NT2/D1 (cell line): ENCODE results near the gene NOX5.

Experiments used
- DNase-seq: peaks from one replicate; pipeline ENCODE4 v3.0.0-alpha.2; 2011; ENCODE audit warnings: low read depth, low spot score
- H3K27me3 ChIP-seq: 2 replicates; pipeline ENCODE4 v1.6.0; 2011; ENCODE audit warnings: mild to moderate bottlenecking; ENCODE audit not compliant: insufficient read length, insufficient read depth
- H3K36me3 ChIP-seq: 2 replicates; pipeline ENCODE4 v1.6.1; 2011; ENCODE audit warnings: mild to moderate bottlenecking, low read length, mixed read lengths; ENCODE audit not compliant: insufficient read depth, insufficient read length
- H3K4me1 ChIP-seq: 2 replicates; pipeline ENCODE4 v1.5.1; 2011; ENCODE audit not compliant: insufficient read depth, insufficient read length
- H3K4me3 ChIP-seq: 2 replicates; pipeline ENCODE4 v1.5.1; 2011; ENCODE audit warnings: low read depth; ENCODE audit not compliant: insufficient read length
- H3K9ac ChIP-seq: 2 replicates; pipeline ENCODE4 v1.6.0; 2011; ENCODE audit warnings: low read depth; ENCODE audit not compliant: insufficient read length
- H3K9me3 ChIP-seq: 2 replicates; pipeline ENCODE4 v1.5.1; 2011; ENCODE audit warnings: mild to moderate bottlenecking, low read length; ENCODE audit not compliant: insufficient read depth
- SUZ12 ChIP-seq: IDR thresholded peaks from 2 replicates; pipeline ENCODE4 v1.6.1; 2011; ENCODE audit not compliant: insufficient read length, insufficient read depth; ENCODE audit errors: extremely low read depth
- YY1 ChIP-seq: IDR thresholded peaks from 2 replicates; pipeline ENCODE4 v1.6.1; 2011; ENCODE audit not compliant: insufficient read length, insufficient read depth
- ZNF274 ChIP-seq: IDR thresholded peaks from 2 replicates; pipeline ENCODE4 v1.6.1; 2011; ENCODE audit warnings: mild to moderate bottlenecking, low read depth, low read length

NOX5 gene

GRCh38 chr15:69096626-69097025, 82.1 kb downstream of the NOX5 start:
- Histone ChIP-seq H3K9ac (no peak overlapping the region), H3K4me1 (peaks cover 9% of the 10 kb centered on the region), H3K27me3 (peaks cover 5% of the 10 kb centered on the region), H3K4me3 (no peak overlapping the region), H3K36me3 (no peaks in the 10 kb centered on the region), H3K9me3 (no peaks in the 10 kb centered on the region)
- no peak for DNase-seq
- no peak for TF ChIP-seq SUZ12
- TF ChIP-seq YY1 = no peak
- TF ChIP-seq ZNF274 = no peak

GRCh38 chr15:69098771-69099170, 84.3 kb downstream of the NOX5 start:
- Histone ChIP-seq H3K4me3 (no peak overlapping the region), H3K4me1 (peaks cover 9% of the 10 kb centered on the region), H3K27me3 (peaks cover 7% of the 10 kb centered on the region), H3K36me3 (no peaks in the 10 kb centered on the region), H3K9ac (no peak overlapping the region), H3K9me3 (no peaks in the 10 kb centered on the region)
- TF ChIP-seq YY1 = no peak
- TF ChIP-seq ZNF274 = no peak
- TF ChIP-seq SUZ12 = no peak
- DNase-seq = no peak

DNA sequence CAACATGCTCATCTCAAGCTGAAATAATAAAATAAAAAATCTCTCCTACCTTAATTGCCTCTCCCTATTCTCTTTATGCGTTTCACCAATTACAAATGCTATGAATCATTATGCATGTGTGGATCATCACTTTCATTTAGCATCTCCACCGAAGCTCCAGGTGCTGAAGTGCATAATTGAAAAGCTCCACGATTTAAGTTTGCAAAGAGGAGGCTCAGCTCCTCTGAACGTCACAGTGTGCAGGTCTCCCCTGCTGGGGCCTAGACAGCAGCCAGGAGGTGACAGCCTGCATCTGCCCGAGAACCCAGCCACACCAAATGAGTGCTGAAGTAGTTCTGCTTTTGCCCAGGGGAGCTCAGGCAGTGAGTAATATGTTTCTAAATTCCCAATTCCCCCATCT, 85.4 kb downstream of the NOX5 start:
- H3K4me1 ChIP-seq = peaks cover 5% of the 10 kb centered on the region
- no peaks in the 10 kb centered on the region for H3K9me3 ChIP-seq
- DNase-seq = no peak
- TF ChIP-seq SUZ12 (no peak), ZNF274 (no peak), YY1 (no peak)
- peaks cover 7% of the 10 kb centered on the region for H3K27me3 ChIP-seq
- no peak overlapping the region for H3K4me3 ChIP-seq
- H3K9ac ChIP-seq = no peak overlapping the region
- H3K36me3 ChIP-seq = no peaks in the 10 kb centered on the region

- Histone ChIP-seq H3K9me3 (no peaks in the 10 kb centered on the region), H3K4me3 (no peak overlapping the region), H3K36me3 (no peaks in the 10 kb centered on the region), H3K4me1 (peaks cover 1% of the 10 kb centered on the region), H3K9ac (no peak overlapping the region), H3K27me3 (peaks cover 7% of the 10 kb centered on the region)
- no peak for DNase-seq
- TF ChIP-seq ZNF274 (no peak), SUZ12 (no peak), YY1 (no peak)
These were observed 86.3 kb downstream of the NOX5 start for GRCh38 chr15:69100821-69101220.

GRCh38 chr15:69104050-69104750, 89.7 kb downstream of the NOX5 start:
- H3K36me3 ChIP-seq = no peaks in the 10 kb centered on the region
- H3K9ac ChIP-seq = no peak overlapping the region
- no peak for DNase-seq
- peaks cover 1% of the 10 kb centered on the region for H3K4me1 ChIP-seq
- TF ChIP-seq SUZ12 (no peak), YY1 (no peak), ZNF274 (no peak)
- no peak overlapping the region for H3K4me3 ChIP-seq
- peaks cover 7% of the 10 kb centered on the region for H3K27me3 ChIP-seq
- H3K9me3 ChIP-seq = no peaks in the 10 kb centered on the region

DNA sequence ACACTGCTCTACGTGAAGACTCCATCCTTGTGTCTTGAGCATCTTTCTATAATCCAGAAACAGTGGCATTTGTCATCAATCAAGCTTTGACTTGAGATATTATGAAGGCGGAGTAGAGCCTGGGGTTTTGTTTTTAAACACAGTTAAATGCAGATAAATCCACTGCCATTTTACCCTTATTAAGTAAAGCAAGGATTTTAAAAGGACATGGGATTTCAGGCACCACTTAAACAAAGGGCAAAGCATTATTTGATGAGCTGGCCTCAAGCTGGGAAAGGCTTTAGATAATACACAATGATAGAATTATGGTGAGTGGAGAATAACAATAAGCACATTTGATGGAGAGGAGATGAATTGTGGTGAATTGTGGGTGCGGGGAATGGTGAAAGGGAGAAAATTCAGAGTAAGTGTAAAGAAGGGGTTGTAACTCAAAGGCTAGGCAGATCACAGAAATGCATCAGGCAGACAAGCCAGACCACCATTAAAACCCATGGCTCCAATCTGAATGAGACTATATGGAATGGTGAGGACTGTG, 91.0 kb downstream of the NOX5 start:
- Histone ChIP-seq H3K27me3 (peaks cover 9% of the 10 kb centered on the region), H3K4me1 (peaks cover 1% of the 10 kb centered on the region), H3K9ac (no peak overlapping the region), H3K36me3 (no peaks in the 10 kb centered on the region), H3K9me3 (no peaks in the 10 kb centered on the region), H3K4me3 (no peak overlapping the region)
- no peak for DNase-seq
- no peak for TF ChIP-seq YY1

DNA sequence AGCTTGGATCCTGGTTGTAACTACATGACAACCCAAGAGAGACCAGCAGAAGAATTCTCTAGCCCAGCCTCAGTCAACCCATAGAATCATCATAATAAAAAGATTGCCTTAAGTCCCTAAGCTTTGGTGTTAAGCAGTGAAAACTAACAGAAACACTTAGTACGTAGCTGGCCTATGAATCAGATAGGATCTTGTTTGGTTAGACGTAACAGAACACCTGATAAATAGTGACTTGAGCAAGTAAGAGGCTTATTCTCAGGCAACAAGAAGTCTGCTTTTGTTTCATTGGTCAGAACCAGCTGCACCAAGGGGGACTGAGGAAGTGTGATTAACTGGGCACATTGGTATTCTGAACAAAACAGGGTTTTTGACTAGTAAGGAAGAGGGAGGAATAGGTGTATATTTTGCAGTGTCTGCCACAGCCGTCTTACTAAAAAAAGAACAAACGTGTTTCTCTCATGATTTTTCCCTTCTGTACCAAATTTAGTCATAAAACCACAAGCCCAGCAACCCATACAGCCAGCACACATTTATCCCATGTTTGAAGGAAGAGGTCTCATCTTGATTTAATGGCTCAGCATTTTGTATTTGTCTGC, 92.6 kb downstream of the NOX5 start:
- no peak for DNase-seq
- Histone ChIP-seq H3K4me3 (no peak overlapping the region), H3K36me3 (no peaks in the 10 kb centered on the region), H3K9ac (no peak overlapping the region), H3K27me3 (peaks cover 2% of the 10 kb centered on the region), H3K9me3 (no peaks in the 10 kb centered on the region), H3K4me1 (no peaks in the 10 kb centered on the region)
- no peak for TF ChIP-seq YY1
- no peak for TF ChIP-seq SUZ12
- TF ChIP-seq ZNF274 = no peak
